Measurements from ENCODE around the gene KERA. TPM values are rescaled to one million over a fixed set of nuclear protein-coding genes. Genes with fewer than 3 reads are reported as not detected.

Gene KERA
- total and polyA plus RNA-seq, 2 of the 4 experiments (the other 2 are of a cell fraction), result not detected

DNA sequence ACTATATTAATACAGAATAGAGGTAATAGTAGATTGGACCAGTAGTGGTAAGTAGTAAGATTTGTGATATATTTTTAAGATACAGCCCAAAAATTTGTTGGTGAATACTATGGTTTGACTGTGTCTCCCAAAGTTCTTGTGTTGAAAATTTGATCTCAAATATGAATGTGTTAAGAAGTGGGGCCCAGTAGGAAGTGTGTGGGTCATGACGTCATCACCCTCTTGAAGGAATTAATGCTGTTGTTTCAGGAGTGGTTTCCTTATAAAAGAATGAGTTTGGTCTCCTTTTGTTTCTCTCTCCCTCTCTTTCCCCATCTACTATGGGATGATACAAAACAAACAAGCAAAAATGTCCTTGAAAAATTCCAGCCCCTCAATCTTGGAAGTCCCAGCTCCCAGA, 37.1 kb upstream of the KERA start:
- CTCF ChIA-PET, result no interaction called here
- POLR2A ChIA-PET (ENCODE audit: unreplicated experiment), result no interaction called here

More for the DNA sequence above, 37.1 kb upstream of the KERA start:
- Histone ChIP-seq H3K79me1 (ENCODE audit: low read depth in 1 of 2, low read length in 2 of 2) (no peaks in the 10 kb centered on the region), H3K36me3 (ENCODE audit: control insufficient read depth, insufficient read depth, low read length) (no peaks in the 10 kb centered on the region), H3K4me3 (ENCODE audit: insufficient read depth, low read depth, low read length) (no peak overlapping the region), H3K27me3 (ENCODE audit: control insufficient read depth, insufficient read depth, low read length) (no peaks in the 10 kb centered on the region), H3K27ac (ENCODE audit: insufficient read depth, low read length) (no peak overlapping the region), H3K23ac (ENCODE audit: low read depth, low read length) (no peak overlapping the region), H3K9me3 (ENCODE audit: control insufficient read depth, insufficient read depth, low read length) (no peaks in the 10 kb centered on the region; the same call in 1 of the 2 replicates), H3K4me2 (ENCODE audit: low read depth, low read length) (no peak overlapping the region), H2BK15ac (ENCODE audit: low read depth, low read length) (no peak overlapping the region), H3K14ac (replicated peaks; ENCODE audit: low read depth, low read length) (no peak overlapping the region), H4K91ac (ENCODE audit: insufficient read depth, low read depth, low read length) (no peak overlapping the region), H2AFZ (replicated peaks; ENCODE audit: low read length, poor library complexity) (no peak overlapping the region), H4K5ac (ENCODE audit: low read depth, low read length) (no peak overlapping the region), H3K56ac (ENCODE audit: extremely low read depth, insufficient read depth, low read length) (no peak overlapping the region), H3K9me1 (ENCODE audit: insufficient read depth, low read length) (no peaks in the 10 kb centered on the region), H3K9ac (ENCODE audit: low read depth, low read length) (no peak overlapping the region), H2BK5ac (ENCODE audit: low read depth, low read length, poor library complexity, severe bottlenecking) (no peak overlapping the region), H3K4me1 (ENCODE audit: control insufficient read depth, insufficient read depth, low read length) (peaks cover 4% of the 10 kb centered on the region), H3K18ac (ENCODE audit: low read depth, low read length) (peak overlapping the region; percentile 19; the same call in 1 of the 2 replicates), H3K4ac (ENCODE audit: low read depth, low read length) (no peak overlapping the region), H2BK20ac (ENCODE audit: low read depth, low read length) (no peak overlapping the region), H2AK5ac (ENCODE audit: low read depth, low read length) (no peak overlapping the region), H2BK120ac (ENCODE audit: low read depth, low read length) (no peak overlapping the region), H4K8ac (ENCODE audit: low read depth in 2 of 2, low read length in 2 of 2) (no peak overlapping the region), H2AK9ac (replicated peaks; ENCODE audit: low read depth, low read length, poor library complexity) (no peak overlapping the region), H4K20me1 (ENCODE audit: insufficient read depth, low read length) (no peaks in the 10 kb centered on the region)
- in situ Hi-C loops (cut with MboI; ENCODE audit: low sequenced_read_pairs), result no loop called here
- no TSS peak for BruUV-seq (replicated peaks)
- no peak for TF ChIP-seq RFX5 (IDR thresholded peaks at IDR 0.05; ENCODE audit: low read depth, low read length)
- dilution Hi-C loops (cut with HindIII; ENCODE audit: low sequenced_read_pairs, unreplicated experiment), result no loop called here
- no peak for DNase-seq
- WGBS, 2 experiments (ENCODE audit: extremely low coverage in 2 of 2, insufficient read length in 1 of 2), result no CpG with 5 or more reads among the region's 1 CpG
- ATAC-seq (ENCODE audit: low read depth), result no peak
- intact Hi-C loops (cut with micrococcal nuclease), result loop anchor here (5.0 kb wide), 1 partner anchor 53 kb away; no protein-coding TSS in a partner anchor

Measured in IMR-90 (cell line).